ENCODE results near the gene ASF1A. TPM values are rescaled to one million over a fixed set of nuclear protein-coding genes. Genes with fewer than 3 reads are reported as not detected.

The ASF1A gene
- polyA plus RNA-seq, 4 donors = 10.5 to 18.7 (median 13.3) TPM

DNA sequence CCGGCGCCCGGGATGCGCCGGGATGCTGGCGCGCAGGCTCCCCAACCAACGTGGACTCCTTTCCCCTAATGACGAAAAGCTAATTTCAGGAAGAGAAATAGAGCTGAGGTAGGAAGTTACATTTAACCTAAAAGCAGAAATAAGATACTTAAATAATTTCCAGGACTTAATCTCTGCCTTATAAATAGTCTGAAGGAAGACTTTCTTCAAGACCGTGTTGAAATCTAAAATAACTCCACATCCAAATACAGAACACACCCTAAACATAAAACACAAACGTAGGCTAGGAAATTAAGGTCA is 1.3 kb downstream of the ASF1A start:
- H3K9me3 ChIP-seq (ENCODE audit: control insufficient read depth in 2 of 2, insufficient read depth in 1 of 2, low read depth in 1 of 2, low read length in 1 of 2) = no peaks in the 10 kb centered on the region
- H3K4me1 ChIP-seq (ENCODE audit: control insufficient read depth in 3 of 3, insufficient read depth in 2 of 3, low read depth in 1 of 3, low read length in 2 of 3) = peaks cover 1 to 15% (median 9%) of the 10 kb centered on the region in 3 donors
- H3K4me3 ChIP-seq (ENCODE audit: low read depth in 1 of 3, low read length in 3 of 3) = peak overlapping the region; percentile 89 to 95 (median 89)
- H3K27ac ChIP-seq (ENCODE audit: low read depth in 1 of 3, low read length in 2 of 3) = peak overlapping the region; percentile 93 to 99 (median 94)
- WGBS, 3 donors = 0 to 1% (median 0%) methylated on average over 11 of the region's 11 CpGs
- H3K27me3 ChIP-seq (ENCODE audit: control insufficient read depth in 3 of 3, insufficient read depth in 3 of 3, low read length in 3 of 3) = no peaks in the 10 kb centered on the region
- DNase-seq = no peak
- peaks cover 0 to 12% (median 0%) of the 10 kb centered on the region in 3 donors for H3K36me3 ChIP-seq (ENCODE audit: control insufficient read depth in 3 of 3, insufficient read depth in 2 of 3, low read depth in 1 of 3, low read length in 3 of 3)
- FAIRE-seq = no peak

DNA sequence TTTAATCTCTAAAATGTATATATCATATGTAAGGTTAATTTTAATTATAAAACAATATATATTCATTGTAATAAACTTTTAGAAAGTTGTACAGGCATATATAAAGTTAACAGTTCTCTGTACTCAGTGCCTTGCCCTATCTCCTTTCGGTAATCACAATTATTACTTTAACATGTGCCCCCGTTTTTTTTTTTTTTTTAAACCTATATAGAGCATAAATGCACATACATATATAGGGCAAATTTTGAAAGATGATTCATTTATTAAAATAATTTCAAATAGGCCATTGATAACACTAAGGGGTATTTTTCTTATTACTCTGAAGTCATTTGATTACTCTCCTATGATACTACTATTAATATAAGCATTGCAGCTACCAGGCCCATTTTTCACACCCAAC is 1.9 kb downstream of the ASF1A start:
- Histone ChIP-seq H3K27ac (ENCODE audit: low read depth in 1 of 3, low read length in 2 of 3) (no peak overlapping the region), H3K9me3 (ENCODE audit: control insufficient read depth in 2 of 2, insufficient read depth in 1 of 2, low read depth in 1 of 2, low read length in 1 of 2) (no peaks in the 10 kb centered on the region), H3K4me1 (ENCODE audit: control insufficient read depth in 3 of 3, insufficient read depth in 2 of 3, low read depth in 1 of 3, low read length in 2 of 3) (peaks cover 1 to 15% (median 9%) of the 10 kb centered on the region in 3 donors), H3K27me3 (ENCODE audit: control insufficient read depth in 3 of 3, insufficient read depth in 3 of 3, low read length in 3 of 3) (no peaks in the 10 kb centered on the region), H3K4me3 (ENCODE audit: low read depth in 1 of 3, low read length in 3 of 3) (no peak overlapping the region), H3K36me3 (ENCODE audit: control insufficient read depth in 3 of 3, insufficient read depth in 2 of 3, low read depth in 1 of 3, low read length in 3 of 3) (peaks cover 0 to 12% (median 0%) of the 10 kb centered on the region in 3 donors)
- FAIRE-seq (no peak), DNase-seq (no peak)
- WGBS, 3 donors = 19 to 31% (median 21%) methylated on average over 2 of the region's 2 CpGs

DNA sequence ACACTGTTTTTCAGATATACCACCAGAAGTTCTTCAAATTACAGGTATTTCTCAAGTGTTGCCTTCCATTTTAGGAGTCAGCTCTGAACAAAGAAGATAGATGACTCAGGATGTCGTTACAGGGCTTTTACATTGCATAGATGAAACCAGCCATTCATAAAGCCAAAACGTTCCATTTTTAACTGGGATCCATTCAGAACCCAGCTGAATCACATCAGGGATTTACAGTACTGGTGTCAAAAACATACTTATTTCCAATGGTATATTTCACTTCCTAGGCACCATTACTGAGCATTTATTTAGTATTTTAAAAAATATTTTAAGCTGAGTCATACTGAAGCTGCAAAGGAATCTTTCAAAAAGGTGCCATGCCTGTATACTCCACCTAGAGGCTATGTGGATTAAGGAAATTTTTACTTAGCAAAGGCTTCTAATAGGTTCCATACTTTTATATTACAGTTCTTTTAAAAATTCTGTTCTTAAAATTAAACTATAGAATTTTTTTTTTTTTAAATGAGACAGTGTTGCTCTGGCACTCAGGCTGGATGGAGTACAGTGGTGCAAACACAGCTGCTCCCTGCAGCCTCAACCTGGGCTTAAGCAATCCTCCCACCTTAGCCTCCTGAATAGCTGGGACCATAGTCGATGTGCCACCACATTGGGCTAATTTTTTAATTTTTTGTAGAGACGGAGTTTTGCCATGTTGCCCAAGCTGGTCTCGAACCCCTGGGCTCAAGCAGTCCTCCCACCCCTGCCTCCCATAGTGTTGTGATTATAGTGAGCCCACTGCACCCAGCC is 2.6 kb downstream of the ASF1A start:
- WGBS, 3 donors = 55 to 69% (median 62%) methylated on average over 5 of the region's 5 CpGs
- peak; percentile 22 to 28 for DNase-seq
- no peak overlapping the region for H3K4me3 ChIP-seq (ENCODE audit: low read depth in 1 of 3, low read length in 3 of 3)
- no peaks in the 10 kb centered on the region for H3K9me3 ChIP-seq (ENCODE audit: control insufficient read depth in 2 of 2, insufficient read depth in 1 of 2, low read depth in 1 of 2, low read length in 1 of 2)
- H3K27ac ChIP-seq (ENCODE audit: low read depth in 1 of 3, low read length in 2 of 3) = no peak overlapping the region
- no peaks in the 10 kb centered on the region for H3K27me3 ChIP-seq (ENCODE audit: control insufficient read depth in 3 of 3, insufficient read depth in 3 of 3, low read length in 3 of 3)
- peaks cover 0 to 12% (median 0%) of the 10 kb centered on the region in 3 donors for H3K36me3 ChIP-seq (ENCODE audit: control insufficient read depth in 3 of 3, insufficient read depth in 2 of 3, low read depth in 1 of 3, low read length in 3 of 3)
- peaks cover 1 to 15% (median 5%) of the 10 kb centered on the region in 3 donors for H3K4me1 ChIP-seq (ENCODE audit: control insufficient read depth in 3 of 3, insufficient read depth in 2 of 3, low read depth in 1 of 3, low read length in 2 of 3)
- no peak for FAIRE-seq

DNA sequence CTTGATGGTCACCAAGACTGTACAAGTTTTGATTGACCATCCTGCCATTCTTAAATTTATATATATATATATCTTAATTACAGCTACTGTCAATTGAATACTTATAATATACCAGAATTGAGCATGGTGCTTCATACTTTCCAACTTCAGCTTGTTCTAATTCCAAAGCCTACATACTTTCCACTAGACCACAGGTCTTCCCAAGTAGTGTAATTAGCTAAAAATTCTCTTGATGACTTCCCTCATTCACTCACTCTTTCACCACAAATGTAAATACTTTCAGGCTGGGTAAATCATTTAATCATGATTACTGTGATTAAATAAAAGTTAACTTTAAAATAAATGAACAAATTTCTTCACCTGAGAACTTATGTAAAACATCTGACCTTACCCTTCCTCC is 3.4 kb downstream of the ASF1A start:
- Histone ChIP-seq H3K27me3 (ENCODE audit: control insufficient read depth in 3 of 3, insufficient read depth in 3 of 3, low read length in 3 of 3) (no peaks in the 10 kb centered on the region), H3K4me3 (ENCODE audit: low read depth in 1 of 3, low read length in 3 of 3) (no peak overlapping the region), H3K36me3 (ENCODE audit: control insufficient read depth in 3 of 3, insufficient read depth in 2 of 3, low read depth in 1 of 3, low read length in 3 of 3) (peaks cover 0 to 12% (median 0%) of the 10 kb centered on the region in 3 donors), H3K27ac (ENCODE audit: low read depth in 1 of 3, low read length in 2 of 3) (no peak overlapping the region), H3K9me3 (ENCODE audit: control insufficient read depth in 2 of 2, insufficient read depth in 1 of 2, low read depth in 1 of 2, low read length in 1 of 2) (no peaks in the 10 kb centered on the region), H3K4me1 (ENCODE audit: control insufficient read depth in 3 of 3, insufficient read depth in 2 of 3, low read depth in 1 of 3, low read length in 2 of 3) (peaks cover 1 to 7% (median 3%) of the 10 kb centered on the region in 3 donors)
- DNase-seq = no peak
- no peak for FAIRE-seq

DNA sequence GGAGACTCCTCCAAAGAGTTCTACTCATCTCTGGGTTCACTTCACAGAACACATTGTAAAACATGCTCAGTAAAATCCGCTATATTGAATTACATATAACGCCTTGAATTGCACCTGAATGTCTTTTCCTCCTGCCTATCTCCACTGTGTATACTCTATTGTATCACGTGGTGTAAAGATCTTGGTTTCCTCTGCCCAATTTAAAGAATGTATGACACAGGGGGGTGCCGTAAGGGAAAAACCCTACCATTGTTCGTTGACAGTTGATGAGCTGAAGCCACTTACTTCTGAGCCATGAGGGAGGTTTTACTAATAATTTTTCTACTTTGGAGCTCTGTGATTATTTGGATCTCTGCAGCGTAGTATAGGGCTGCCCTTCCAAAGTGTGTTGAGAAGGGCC is 6.0 kb downstream of the ASF1A start:
- peaks cover 0 to 15% (median 6%) of the 10 kb centered on the region in 3 donors for H3K36me3 ChIP-seq (ENCODE audit: control insufficient read depth in 3 of 3, insufficient read depth in 2 of 3, low read depth in 1 of 3, low read length in 3 of 3)
- no peaks in the 10 kb centered on the region for H3K27me3 ChIP-seq (ENCODE audit: control insufficient read depth in 3 of 3, insufficient read depth in 3 of 3, low read length in 3 of 3)
- DNase-seq = no peak
- no peak overlapping the region for H3K4me3 ChIP-seq (ENCODE audit: low read depth in 1 of 3, low read length in 3 of 3)
- H3K9me3 ChIP-seq (ENCODE audit: control insufficient read depth in 2 of 2, insufficient read depth in 1 of 2, low read depth in 1 of 2, low read length in 1 of 2) = no peaks in the 10 kb centered on the region
- H3K27ac ChIP-seq (ENCODE audit: low read depth in 1 of 3, low read length in 2 of 3) = no peak overlapping the region
- 70 to 79% (median 77%) methylated on average over 6 of the region's 6 CpGs for WGBS, 3 donors
- peaks cover 1 to 4% (median 3%) of the 10 kb centered on the region in 3 donors for H3K4me1 ChIP-seq (ENCODE audit: control insufficient read depth in 3 of 3, insufficient read depth in 2 of 3, low read depth in 1 of 3, low read length in 2 of 3)
- FAIRE-seq = no peak

DNA sequence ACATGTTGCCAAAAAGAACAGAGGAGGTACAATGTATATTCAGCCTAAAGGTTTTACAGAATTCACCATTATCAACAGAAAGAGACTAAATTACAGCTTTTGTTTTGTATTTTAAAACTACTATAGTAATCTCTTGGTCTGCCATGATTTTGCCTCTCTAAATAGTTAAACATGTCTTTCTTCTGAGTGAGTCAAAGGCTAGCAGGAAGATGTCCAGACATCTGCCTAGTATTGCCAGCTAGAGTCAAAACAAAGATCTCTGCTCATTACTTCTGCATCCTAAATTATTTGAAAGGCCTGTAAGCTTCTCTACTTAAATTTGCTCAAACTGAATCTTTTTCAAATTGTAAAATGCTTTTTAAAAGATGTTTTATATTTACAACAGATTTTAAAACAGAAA is 8.8 kb downstream of the ASF1A start:
- no peak for DNase-seq
- Histone ChIP-seq H3K4me3 (ENCODE audit: low read depth in 1 of 3, low read length in 3 of 3) (no peak overlapping the region), H3K9me3 (ENCODE audit: control insufficient read depth in 2 of 2, insufficient read depth in 1 of 2, low read depth in 1 of 2, low read length in 1 of 2) (no peaks in the 10 kb centered on the region), H3K27ac (ENCODE audit: low read depth in 1 of 3, low read length in 2 of 3) (no peak overlapping the region), H3K4me1 (ENCODE audit: control insufficient read depth in 3 of 3, insufficient read depth in 2 of 3, low read depth in 1 of 3, low read length in 2 of 3) (no peaks in the 10 kb centered on the region), H3K27me3 (ENCODE audit: control insufficient read depth in 3 of 3, insufficient read depth in 3 of 3, low read length in 3 of 3) (no peaks in the 10 kb centered on the region), H3K36me3 (ENCODE audit: control insufficient read depth in 3 of 3, insufficient read depth in 2 of 3, low read depth in 1 of 3, low read length in 3 of 3) (peaks cover 0 to 16% (median 10%) of the 10 kb centered on the region in 3 donors)
- FAIRE-seq = no peak

DNA sequence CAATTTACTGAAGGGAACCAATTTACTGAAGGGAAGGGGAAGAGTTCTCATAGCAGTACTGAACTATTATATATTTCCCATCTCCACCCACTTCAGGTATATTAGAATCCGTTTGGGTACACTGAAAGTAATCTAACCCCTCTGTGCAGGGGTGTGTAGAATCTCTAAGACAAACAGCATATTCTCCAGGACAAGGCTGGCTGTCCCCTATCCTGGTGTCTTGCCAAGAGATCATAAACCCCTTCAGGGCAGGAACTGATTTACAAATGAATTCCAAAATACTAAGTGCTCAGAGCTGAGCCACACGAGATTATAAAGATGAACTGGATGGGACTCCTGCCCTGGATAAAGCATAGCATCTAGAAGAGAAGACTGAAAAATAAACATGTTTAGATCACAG is 9.2 kb downstream of the ASF1A start:
- 51 to 59% (median 54%) methylated on average over 2 of the region's 2 CpGs for WGBS, 3 donors
- FAIRE-seq (no peak), DNase-seq (no peak)
- H3K9me3 ChIP-seq (ENCODE audit: control insufficient read depth in 2 of 2, insufficient read depth in 1 of 2, low read depth in 1 of 2, low read length in 1 of 2) = no peaks in the 10 kb centered on the region
- peaks cover 0 to 16% (median 10%) of the 10 kb centered on the region in 3 donors for H3K36me3 ChIP-seq (ENCODE audit: control insufficient read depth in 3 of 3, insufficient read depth in 2 of 3, low read depth in 1 of 3, low read length in 3 of 3)
- H3K4me1 ChIP-seq (ENCODE audit: control insufficient read depth in 3 of 3, insufficient read depth in 2 of 3, low read depth in 1 of 3, low read length in 2 of 3) = no peaks in the 10 kb centered on the region
- H3K27ac ChIP-seq (ENCODE audit: low read depth in 1 of 3, low read length in 2 of 3) = no peak overlapping the region
- no peak overlapping the region for H3K4me3 ChIP-seq (ENCODE audit: low read depth in 1 of 3, low read length in 3 of 3)
- H3K27me3 ChIP-seq (ENCODE audit: control insufficient read depth in 3 of 3, insufficient read depth in 3 of 3, low read length in 3 of 3) = no peaks in the 10 kb centered on the region

DNA sequence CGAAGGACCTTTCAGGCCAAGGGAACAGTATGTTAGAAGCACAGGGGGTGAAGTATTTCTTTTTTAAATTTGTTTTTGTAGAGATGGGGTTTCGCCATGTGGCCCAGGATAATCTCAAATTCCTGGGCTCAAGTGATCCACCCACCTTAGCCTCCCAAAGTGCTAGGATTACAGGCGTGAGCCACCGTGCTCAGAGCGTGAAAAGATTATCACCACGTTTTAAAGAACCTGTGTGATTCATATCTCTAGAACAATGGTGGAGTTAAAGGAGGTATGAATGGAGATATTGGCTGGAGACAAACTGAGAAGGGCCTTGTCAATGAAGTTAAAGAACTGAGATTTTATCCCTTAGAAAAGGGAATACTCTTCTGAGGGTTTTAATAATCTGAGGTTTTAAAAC is 9.7 kb downstream of the ASF1A start:
- Histone ChIP-seq H3K4me1 (ENCODE audit: control insufficient read depth in 3 of 3, insufficient read depth in 2 of 3, low read depth in 1 of 3, low read length in 2 of 3) (no peaks in the 10 kb centered on the region), H3K36me3 (ENCODE audit: control insufficient read depth in 3 of 3, insufficient read depth in 2 of 3, low read depth in 1 of 3, low read length in 3 of 3) (peaks cover 0 to 13% (median 10%) of the 10 kb centered on the region in 3 donors), H3K4me3 (ENCODE audit: low read depth in 1 of 3, low read length in 3 of 3) (no peak overlapping the region), H3K27ac (ENCODE audit: low read depth in 1 of 3, low read length in 2 of 3) (no peak overlapping the region), H3K9me3 (ENCODE audit: control insufficient read depth in 2 of 2, insufficient read depth in 1 of 2, low read depth in 1 of 2, low read length in 1 of 2) (no peaks in the 10 kb centered on the region), H3K27me3 (ENCODE audit: control insufficient read depth in 3 of 3, insufficient read depth in 3 of 3, low read length in 3 of 3) (no peaks in the 10 kb centered on the region)
- no peak for FAIRE-seq
- 88 to 93% (median 92%) methylated on average over 6 of the region's 6 CpGs for WGBS, 3 donors
- DNase-seq = no peak

DNA sequence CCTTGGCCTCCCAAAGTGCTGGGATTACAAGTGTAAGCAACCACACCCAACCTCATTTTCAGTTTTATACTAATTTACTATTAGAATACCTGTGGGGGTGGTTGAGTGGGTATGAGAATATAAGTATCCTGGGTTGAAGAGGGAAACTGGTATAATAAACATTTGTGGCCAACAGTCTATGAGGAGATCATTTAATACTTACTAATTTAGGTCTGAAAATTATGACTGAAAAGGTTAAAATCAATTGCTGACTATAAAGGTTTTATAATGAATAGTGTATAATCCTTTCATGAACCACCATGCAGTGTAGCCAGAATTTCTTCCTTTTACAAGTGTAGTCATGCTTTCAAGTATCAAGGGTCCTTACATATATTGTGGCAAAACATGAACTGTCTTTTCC is 11.1 kb downstream of the ASF1A start:
- FAIRE-seq (no peak), DNase-seq (no peak)
- Histone ChIP-seq H3K27ac (ENCODE audit: low read depth in 1 of 3, low read length in 2 of 3) (no peak overlapping the region), H3K4me1 (ENCODE audit: control insufficient read depth in 3 of 3, insufficient read depth in 2 of 3, low read depth in 1 of 3, low read length in 2 of 3) (no peaks in the 10 kb centered on the region), H3K9me3 (ENCODE audit: control insufficient read depth in 2 of 2, insufficient read depth in 1 of 2, low read depth in 1 of 2, low read length in 1 of 2) (no peaks in the 10 kb centered on the region), H3K4me3 (ENCODE audit: low read depth in 1 of 3, low read length in 3 of 3) (no peak overlapping the region), H3K36me3 (ENCODE audit: control insufficient read depth in 3 of 3, insufficient read depth in 2 of 3, low read depth in 1 of 3, low read length in 3 of 3) (peaks cover 0 to 12% (median 7%) of the 10 kb centered on the region in 3 donors), H3K27me3 (ENCODE audit: control insufficient read depth in 3 of 3, insufficient read depth in 3 of 3, low read length in 3 of 3) (no peaks in the 10 kb centered on the region)

Data from small intestine (tissue), 7 donors.